HepG2 (cell line): Measurements from ENCODE around the gene PARP3. TPM values are rescaled to one million over a fixed set of nuclear protein-coding genes. Genes with fewer than 3 reads are reported as not detected.
A peak's percentile ranks its signal among the peaks of the same experiment; 100 is the strongest.

ENCODE experiments used
- ATAC-seq: fragments of 200-7000 bp; cut with Tn5 transposase; 3 replicates; pipeline ENCODE4 v1.9.1; 2020; ENCODE audit warnings: mild to moderate bottlenecking, moderate library complexity
- BruUV-seq: library from RNA; stranded (reverse); fragments of 400-500 nt; replicated peaks from 2 replicates; lab custom pipeline; 2021; lab: Mats Ljungman, UMichigan
- CTCF ChIA-PET: fragments of 300-600 bp; formaldehyde crosslinking; extraction: SDS; loops from one replicate; lab custom pipeline; 2021; ENCODE audit warnings: low total read pairs, inconsistent platforms, low intra/inter-chr PET ratio; lab: Yijun Ruan, JAX
- POLR2A ChIA-PET: fragments of 350-600 bp; sonication (Branson Sonifier 250); formaldehyde crosslinking; loops from one replicate; lab custom pipeline; 2020; ENCODE audit warnings: antibody characterized with exemption, inconsistent platforms; lab: Yijun Ruan, JAX
- DNase-seq: peaks from one replicate; pipeline ENCODE4 v3.0.0-alpha.2; 2015; ENCODE audit warnings: low spot score
- FAIRE-seq: peaks from 3 replicates; lab custom pipeline; 2011; peaks lifted over from hg19 to GRCh38; lab: Jason Lieb, UNC
- H2AFZ ChIP-seq: one replicate; pipeline ENCODE4 v1.6.1; 2011; ENCODE audit warnings: low read length, inconsistent platforms
- H3K27ac ChIP-seq: fragments of 300-600 bp; 3 replicates; pipeline ENCODE4 v1.8.0; 2011; ENCODE audit warnings: mixed run types, mild to moderate bottlenecking, mixed read lengths, low read length, inconsistent platforms; ENCODE audit not compliant: insufficient read depth; ENCODE audit errors: extremely low read length
- H3K27me3 ChIP-seq, 2 experiments: fragments of 200-600 bp in 1 of 2; 2 replicates in 1 of 2; 3 replicates in 1 of 2; pipeline versions ENCODE4 v1.6.0 to v1.8.0; 2011; ENCODE audit warnings: low read length in 2 of 2, mild to moderate bottlenecking in 2 of 2, moderate library complexity in 2 of 2, inconsistent platforms in 1 of 2; ENCODE audit not compliant: insufficient read depth in 2 of 2, control insufficient read depth in 1 of 2
- H3K36me3 ChIP-seq, 2 experiments: fragments of 200-600 bp in 1 of 2; replicated peaks in 1 of 2; 2 replicates in 1 of 2; 3 replicates in 1 of 2; pipeline versions ENCODE4 v1.5.1 to v1.8.0; 2011; ENCODE audit warnings: low read length in 2 of 2, inconsistent platforms in 1 of 2; ENCODE audit not compliant: insufficient read depth in 2 of 2, control insufficient read depth in 1 of 2
- H3K4me1 ChIP-seq: 2 replicates; pipeline ENCODE4 v1.5.1; 2012; ENCODE audit warnings: low read length, inconsistent platforms; ENCODE audit not compliant: insufficient read depth
- H3K4me2 ChIP-seq: 2 replicates; pipeline ENCODE4 v1.6.0; 2011; ENCODE audit warnings: low read depth, low read length, inconsistent platforms
- H3K4me3 ChIP-seq, 3 experiments: fragments of 200-600 bp in 1 of 3; sonication (generic), shearing (Covaris generic) in 1 of 3; replicated peaks in 1 of 3; 2 replicates each; pipeline ENCODE4 v1.5.1; 2011 to 2016; ENCODE audit warnings: low read length in 3 of 3, inconsistent platforms in 2 of 3, low read depth in 2 of 3, mild to moderate bottlenecking in 2 of 3, control low read depth in 1 of 3, mixed read lengths in 1 of 3; ENCODE audit not compliant: insufficient read depth in 1 of 3
- H3K79me2 ChIP-seq: one replicate; pipeline ENCODE4 v1.6.1; 2011; ENCODE audit warnings: low read length, inconsistent platforms; ENCODE audit not compliant: insufficient read depth
- H3K9ac ChIP-seq: 2 replicates; pipeline ENCODE4 v1.6.0; 2011; ENCODE audit warnings: mild to moderate bottlenecking, low read depth, low read length, inconsistent platforms; ENCODE audit not compliant: insufficient read depth
- H3K9me3 ChIP-seq: 2 replicates; pipeline ENCODE4 v1.5.1; 2012; ENCODE audit warnings: mild to moderate bottlenecking, low read length
- H4K20me1 ChIP-seq: 2 replicates; pipeline ENCODE4 v1.6.0; 2011; ENCODE audit warnings: inconsistent platforms, mild to moderate bottlenecking, low read length, moderate library complexity; ENCODE audit not compliant: insufficient read depth
- HNRNPL ChIP-seq: fragments of 200-400 bp; formaldehyde crosslinking; IDR thresholded peaks from 2 replicates; pipeline ENCODE4 v1.6.1; 2017; ENCODE audit warnings: mild to moderate bottlenecking, low read depth, low read length
- KLF11 ChIP-seq: IDR thresholded peaks from 2 replicates; pipeline ENCODE4 v1.6.1; 2016; ENCODE audit warnings: missing compliant biosample characterization
- MED1 ChIP-seq: sonication (generic); formaldehyde crosslinking; IDR thresholded peaks from 2 replicates; pipeline ENCODE4 v1.4.0; 2020; ENCODE audit warnings: missing genetic modification reagents
- NR2F6 ChIP-seq, 2 experiments: IDR thresholded peaks; 2 replicates each; pipeline ENCODE4 v1.6.1; 2016; ENCODE audit warnings: antibody characterized with exemption in 1 of 2, mild to moderate bottlenecking in 1 of 2
- UBTF ChIP-seq: sonication (generic); formaldehyde crosslinking; IDR thresholded peaks from 2 replicates; pipeline ENCODE4 v1.4.0; 2020; ENCODE audit warnings: mild to moderate bottlenecking, missing genetic modification reagents
- ZNF362 ChIP-seq: sonication (generic); formaldehyde crosslinking; IDR thresholded peaks from 2 replicates; pipeline ENCODE4 v1.4.0; 2020; ENCODE audit warnings: missing genetic modification reagents, mild to moderate bottlenecking, borderline replicate concordance
- ZNF770 ChIP-seq: sonication (generic); formaldehyde crosslinking; IDR thresholded peaks from 2 replicates; pipeline ENCODE4 v1.5.0; 2020; ENCODE audit warnings: mild to moderate bottlenecking, missing genetic modification reagents
- WGBS: methylation state at CpG from one replicate; pipeline ENCODE4 v1.1.6; 2017; ENCODE audit warnings: low lambda C conversion rate; 5-methylcytosine and 5-hydroxymethylcytosine counted together
- in situ Hi-C: cut with HindIII; loops from 2 replicates; pipeline ENCODE4 v1.10.0; 2017; ENCODE audit warnings: low pct_unique_long_range_greater_than_20kb; ENCODE audit not compliant: extremely low pct_ligation_motif_present
- intact Hi-C: fragments of 100-400 bp; cut with micrococcal nuclease; formaldehyde crosslinking; loops from one replicate; pipeline ENCODE4 v1.10.0; 2022; ENCODE audit not compliant: unreplicated experiment
- polyA plus RNA-seq, 8 experiments: library from polyadenylated mRNA; depleted of rRNA in 3 of 8; stranded (reverse) in 7 of 8; unstranded in 1 of 8; fragments of >200 nt; fragmentation: Illumina TruSeq in 4 of 8; extraction: Trizol in 4 of 8; gene quantifications; 2 replicates each; pipeline versions ENCODE4 v1.2.1 to v1.2.3, GENCODE V29; 2011 to 2016; ENCODE audit warnings: low read depth in 4 of 8, missing spikeins in 1 of 8, mixed read lengths in 1 of 8; ENCODE audit not compliant: insufficient read depth in 1 of 8
- total RNA-seq, 5 experiments: library from RNA; depleted of rRNA; stranded (reverse); fragments of >200 nt; fragmentation: Illumina TruSeq; extraction: Trizol; gene quantifications; 2 replicates each; pipeline ENCODE4 v1.2.3, GENCODE V29; 2016; ENCODE audit warnings: low read depth in 1 of 5

The PARP3 gene
- total and polyA plus RNA-seq, 2 of the 13 experiments (the other 11 are each of a cell fraction or from before 2014, with no cell fraction given), result 11.2 to 21.5 TPM

GRCh38 chr3:51971350-51971749 is 29.2 kb downstream of the PARP3 start:
- no peaks in the 10 kb centered on the region for H4K20me1 ChIP-seq
- peaks cover 2 to 5% of the 10 kb centered on the region in 2 experiments; a peak in 1 of 5 replicates for H3K36me3 ChIP-seq
- H3K27ac ChIP-seq, result no peak overlapping the region
- H2AFZ ChIP-seq, result no peak overlapping the region
- FAIRE-seq (no peak), DNase-seq (no peak), ATAC-seq (no peak)
- H3K9me3 ChIP-seq, result no peaks in the 10 kb centered on the region
- BruUV-seq, result no TSS peak
- no peak overlapping the region for H3K9ac ChIP-seq
- no peak overlapping the region for H3K4me2 ChIP-seq
- no peaks in the 10 kb centered on the region; a peak in 1 of 5 replicates for H3K27me3 ChIP-seq
- H3K4me1 ChIP-seq, result peaks cover 74% of the 10 kb centered on the region
- H3K79me2 ChIP-seq, result peaks cover 14% of the 10 kb centered on the region
- no peak for TF ChIP-seq UBTF (CRISPR knock-in tag)
- TF ChIP-seq HNRNPL, result 0 out of 2 replicates have a peak, but pooled peaks have one; percentile 29
- TF ChIP-seq, all 625 proteins: peak for 1
- CTCF ChIA-PET, result no interaction called here
- WGBS, result no CpG with 5 or more reads among the region's 11 CpGs
- intact Hi-C loops, result no loop called here
- in situ Hi-C loops, result no loop called here
- no peak overlapping the region for H3K4me3 ChIP-seq
- POLR2A ChIA-PET, result interaction anchor here (5.5 to 6.8 kb wide), 2 partner anchors 12 to 29 kb away, joined by 59 to 173 read pairs; partner anchors contain the start of genes ACY1, PARP3 and RRP9

- H3K79me2 ChIP-seq, result peaks cover 11% of the 10 kb centered on the region
- TF ChIP-seq NR2F6 (IDR thresholded peaks at IDR 0.05) (no peak), NR2F6 (CRISPR knock-in tag; IDR thresholded peaks at IDR 0.05) (no peak), MED1 (CRISPR knock-in tag) (no peak), KLF11 (CRISPR knock-in tag) (no peak), ZNF770 (CRISPR knock-in tag) (peak; percentile 13; the same call in 1 of the 2 replicates), ZNF362 (CRISPR knock-in tag) (no peak)
These were observed 32.3 kb downstream of the PARP3 start for GRCh38 chr3:51974277-51974962.

More at GRCh38 chr3:51974277-51974962, 32.3 kb downstream of the PARP3 start:
- no peaks in the 10 kb centered on the region for H4K20me1 ChIP-seq
- H3K4me1 ChIP-seq, result peaks cover 51% of the 10 kb centered on the region
- H3K27me3 ChIP-seq, result no peaks in the 10 kb centered on the region; a peak in 1 of 5 replicates
- ChIA-PET POLR2A (interaction anchor here (0.7 to 5.5 kb wide), 12 partner anchors 9 to 264 kb away, joined by 3 to 173 read pairs (median 8); partner anchors contain the start of genes ACY1, DUSP7, PARP3 and RPL29), CTCF (interaction anchor here (1.8 to 3.5 kb wide), 2 partner anchors 8 to 32 kb away, joined by 12 to 34 read pairs; partner anchors contain the start of genes ACY1, PARP3 and RRP9)
- peak overlapping the region; percentile 99 for H3K4me2 ChIP-seq
- peak overlapping the region; percentile 73 to 82 (median 77) for H3K4me3 ChIP-seq
- 1% methylated on average over 15 of the region's 30 CpGs for WGBS
- intact Hi-C loops, result loop anchor here (1.0 kb wide), 1 partner anchor 32 kb away; the partner anchor contains the start of gene PARP3
- no peaks in the 10 kb centered on the region for H3K9me3 ChIP-seq
- no peak for DNase-seq
- ATAC-seq, result peak; percentile 55
- no peak overlapping the region for H2AFZ ChIP-seq
- BruUV-seq, result TSS peak; percentile 41
- no peak for FAIRE-seq
- in situ Hi-C loops, result no loop called here
- peaks cover 2 to 5% of the 10 kb centered on the region in 2 experiments; a peak in 1 of 5 replicates for H3K36me3 ChIP-seq
- H3K9ac ChIP-seq, result peak overlapping the region; percentile 94
- peak overlapping the region; percentile 97 for H3K27ac ChIP-seq
